RCC 7860 (cell line): ENCODE results near the gene FSTL4.
A peak's percentile ranks its signal among the peaks of the same experiment; 100 is the strongest.

ENCODE experiments used
- DNase-seq: peaks from one replicate; pipeline ENCODE4 v3.0.0-alpha.2; 2015; ENCODE audit warnings: low spot score
- FAIRE-seq: peaks from 2 replicates; lab custom pipeline; 2012; peaks lifted over from hg19 to GRCh38; lab: Jason Lieb, UNC

Gene FSTL4

DNA sequence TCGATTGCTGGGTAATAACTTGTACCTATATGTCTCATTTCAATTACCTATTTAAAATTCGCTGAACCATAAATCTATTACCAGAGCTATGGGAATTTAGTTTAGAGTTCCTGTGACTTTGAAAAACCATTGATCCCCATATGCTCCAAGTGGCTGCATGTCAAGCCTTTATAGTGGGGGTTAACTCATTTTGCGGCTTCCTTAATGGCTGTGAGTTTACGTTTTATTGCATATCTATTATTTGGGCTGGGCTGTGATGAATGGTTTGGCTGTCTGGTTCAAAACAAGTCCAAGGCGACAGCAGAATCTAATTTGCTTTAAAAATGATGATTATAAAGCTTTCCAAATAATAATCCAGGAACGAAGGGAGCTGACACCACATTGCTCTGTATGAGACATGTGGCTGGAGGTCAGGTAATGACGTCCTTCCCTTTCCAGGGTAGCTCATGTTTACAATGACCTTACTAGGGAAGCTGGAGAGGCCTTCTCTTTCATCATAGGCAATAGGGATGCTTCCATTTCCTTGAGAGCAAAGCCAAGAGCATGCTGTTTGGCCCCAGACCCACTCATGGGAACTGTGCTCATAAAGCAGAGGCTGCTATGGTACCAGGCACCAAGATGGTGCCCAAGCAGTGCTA is 302.2 kb downstream of the FSTL4 start:
- DNase-seq, result no peak
- no peak for FAIRE-seq

GRCh38 chr5:133309166-133309795 is 303.1 kb downstream of the FSTL4 start:
- no peak for FAIRE-seq

DNA sequence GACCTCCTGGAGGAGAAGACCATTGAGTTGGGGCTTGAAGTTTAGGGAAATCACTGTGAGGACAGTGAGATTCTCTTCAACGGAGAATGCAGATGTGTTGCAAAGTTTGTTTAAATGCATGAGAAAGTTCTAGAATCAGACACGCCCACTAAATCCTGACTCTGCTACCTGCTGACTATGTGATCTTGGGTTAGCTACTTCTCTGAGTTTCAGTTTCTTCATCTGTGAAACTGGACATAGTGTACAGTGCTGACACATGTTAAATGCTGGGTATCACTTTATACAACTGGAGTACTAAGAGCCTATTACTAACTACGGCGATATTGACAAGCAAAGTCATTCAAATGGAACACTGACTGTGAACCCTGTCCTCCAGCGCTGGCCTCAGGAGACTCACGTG is 305.1 kb downstream of the FSTL4 start:
- no peak for FAIRE-seq
- no peak for DNase-seq

More at GRCh38 chr5:133309166-133309795, 303.1 kb downstream of the FSTL4 start:
- no peak for DNase-seq

DNA sequence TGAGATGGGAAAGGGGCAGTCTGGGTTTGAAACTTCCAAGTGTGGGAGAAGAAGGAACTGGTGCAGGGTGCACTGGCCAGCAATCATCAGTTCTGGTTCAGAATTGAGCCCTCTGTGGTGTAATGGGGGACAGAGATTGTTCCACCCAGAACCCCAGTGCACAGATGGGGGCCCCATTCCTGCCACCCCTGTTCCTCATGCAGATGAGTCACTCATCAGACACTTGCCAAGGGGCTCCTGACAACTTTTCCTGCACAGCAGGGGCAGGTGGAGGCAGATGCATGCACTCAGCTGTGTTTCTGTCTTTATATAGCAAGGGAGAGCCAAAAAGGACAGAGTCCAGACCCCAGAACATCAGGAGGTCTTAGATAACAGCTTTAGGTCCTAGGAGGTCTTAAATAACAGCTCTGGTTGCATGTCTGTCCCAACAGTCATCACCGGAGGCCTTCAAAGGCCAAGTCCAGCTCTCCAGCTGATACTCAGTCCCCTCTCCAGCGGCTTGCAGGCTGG is 307.6 kb downstream of the FSTL4 start:
- no peak for FAIRE-seq

DNA sequence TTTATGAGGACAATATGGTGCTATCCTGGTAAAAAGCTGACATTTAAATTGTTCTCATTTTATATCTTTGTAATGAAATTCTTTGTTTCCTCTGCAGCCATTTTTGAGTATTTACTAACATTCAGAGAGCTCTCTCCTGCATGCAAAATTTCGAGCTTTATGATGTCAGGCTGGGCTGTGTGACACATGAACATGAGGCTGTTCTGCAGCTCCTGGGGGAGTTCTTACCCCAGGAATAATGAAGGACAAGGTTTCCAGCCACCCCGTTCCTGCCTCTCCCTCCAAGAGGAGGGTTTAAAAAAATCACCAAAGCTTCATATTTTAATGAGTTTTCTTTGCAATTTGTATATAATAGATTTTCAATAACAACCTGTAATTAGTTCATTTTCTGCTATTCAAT is 308.2 kb downstream of the FSTL4 start:
- DNase-seq, result no peak
- FAIRE-seq, result no peak

More for the DNA sequence above, 307.6 kb downstream of the FSTL4 start:
- DNase-seq, result no peak

DNA sequence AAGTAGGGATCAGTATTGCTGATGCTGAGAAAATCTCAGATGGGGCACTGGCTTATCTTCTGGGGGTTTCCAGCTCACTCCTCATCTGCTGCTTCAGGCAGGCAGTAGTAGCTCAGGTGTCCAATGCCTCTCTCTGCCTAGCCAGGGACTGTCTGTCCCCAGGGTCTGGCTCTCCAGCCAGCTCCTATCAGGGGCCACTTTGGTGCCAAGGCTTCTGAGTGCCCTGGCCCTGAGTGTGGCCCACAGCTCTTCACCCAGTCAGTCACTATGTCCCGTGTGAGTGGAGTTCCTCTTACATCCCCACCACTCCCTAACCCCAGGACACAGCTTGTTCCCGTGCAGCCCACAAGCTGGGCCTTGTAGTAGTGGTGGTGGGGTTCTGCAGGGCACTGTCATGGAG is 309.0 kb downstream of the FSTL4 start:
- no peak for FAIRE-seq
- DNase-seq, result no peak

DNA sequence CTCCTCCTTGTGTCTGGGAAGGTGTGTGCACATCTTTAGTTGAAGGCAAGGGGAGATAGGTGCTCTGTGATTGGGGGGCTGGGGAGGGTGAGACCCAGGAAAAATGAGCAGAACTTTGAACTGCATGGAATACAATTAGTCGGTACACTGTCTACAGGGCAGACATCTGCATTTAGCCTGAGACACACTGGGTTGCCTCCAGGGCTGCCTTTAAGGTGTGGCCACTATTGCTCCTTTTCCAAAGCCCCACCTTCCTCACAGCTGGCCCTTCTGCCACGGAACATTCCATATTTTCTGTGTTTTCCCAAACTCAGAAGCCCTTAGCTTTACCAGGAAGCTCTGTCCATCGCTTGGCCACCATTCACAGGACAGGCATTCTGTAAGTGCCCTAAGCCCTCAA is 312.6 kb downstream of the FSTL4 start:
- no peak for DNase-seq
- no peak for FAIRE-seq

- DNase-seq (no peak), FAIRE-seq (no peak)
These were observed 313.3 kb downstream of the FSTL4 start for GRCh38 chr5:133299021-133299420.

DNA sequence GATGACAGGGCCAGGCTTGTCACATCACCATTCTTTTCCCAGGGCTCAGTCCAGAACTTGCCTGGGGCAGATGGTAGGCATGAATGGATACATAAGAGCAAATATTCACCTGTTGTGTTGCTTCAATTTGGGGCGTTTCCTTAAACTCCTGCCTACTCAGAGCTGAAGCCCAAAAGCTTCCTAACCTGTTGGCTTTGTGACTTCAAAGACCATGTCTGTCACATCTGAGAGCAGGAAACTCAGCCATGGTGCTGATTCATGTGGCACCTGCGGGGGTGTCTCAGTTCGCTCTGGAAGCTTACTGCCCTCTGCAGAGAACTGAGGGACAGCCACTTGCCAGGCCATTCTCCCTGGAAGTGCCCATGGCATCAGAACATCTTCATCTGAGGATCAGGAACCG is 313.9 kb downstream of the FSTL4 start:
- FAIRE-seq (no peak), DNase-seq (no peak)

DNA sequence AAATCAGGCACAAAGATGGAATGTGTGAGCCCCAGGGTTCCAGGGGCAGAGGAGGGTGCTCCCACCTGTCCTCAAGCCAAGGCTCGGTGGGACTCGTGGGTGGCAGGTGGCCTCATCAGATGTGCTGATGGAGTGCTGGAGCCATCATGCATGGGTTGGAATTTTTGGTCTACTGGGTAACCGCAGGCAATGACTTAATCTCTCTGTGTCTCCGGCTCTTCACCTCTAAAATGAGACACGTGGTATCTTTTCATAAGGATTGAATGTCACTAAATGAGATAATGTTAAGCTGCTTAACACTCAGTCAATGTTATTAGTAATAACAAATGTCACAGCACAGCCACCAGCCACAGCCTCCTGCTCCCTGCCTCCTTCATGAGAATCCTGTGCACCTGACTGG is 315.0 kb downstream of the FSTL4 start:
- DNase-seq (no peak), FAIRE-seq (no peak)

GRCh38 chr5:133296624-133297023 is 315.7 kb downstream of the FSTL4 start:
- FAIRE-seq, result no peak
- DNase-seq, result no peak

DNA sequence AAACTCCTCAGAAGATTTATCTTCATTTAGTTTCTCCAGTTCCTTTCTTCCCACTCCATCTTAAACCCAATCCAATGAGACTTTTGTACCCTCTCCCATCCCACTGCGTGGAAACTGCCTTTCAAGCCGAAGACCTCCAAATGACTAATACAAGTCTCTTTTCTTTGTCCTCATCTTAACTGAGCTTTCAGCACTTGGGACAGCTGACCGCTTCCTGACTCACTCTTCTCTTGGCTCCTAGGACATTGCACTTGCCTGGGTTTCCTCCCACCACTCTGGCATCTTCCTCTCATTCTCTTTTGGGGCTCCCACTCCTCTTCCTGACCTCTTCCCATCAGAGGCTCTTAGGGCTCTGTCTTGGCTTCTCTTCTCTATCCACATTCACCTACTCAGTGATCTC is 316.8 kb downstream of the FSTL4 start:
- no peak for FAIRE-seq
- no peak for DNase-seq

DNA sequence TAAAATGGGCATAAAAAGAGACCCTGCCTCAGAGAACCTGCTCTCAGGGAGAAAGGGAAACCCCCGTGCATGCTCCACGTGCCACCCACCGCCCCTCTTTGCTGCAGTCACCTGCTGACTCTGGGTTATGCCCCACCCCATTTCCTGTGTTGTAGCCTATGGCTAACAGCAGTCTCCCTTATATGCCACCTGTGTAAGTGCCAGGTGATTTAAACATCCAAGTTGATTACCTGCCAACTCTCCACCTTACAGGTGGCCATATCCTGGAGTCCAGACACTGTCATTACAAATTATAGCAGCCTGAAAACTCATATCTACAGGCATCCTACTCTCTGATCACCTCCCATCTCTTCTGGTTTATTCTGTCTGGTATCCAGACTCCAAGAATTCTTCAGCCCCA is 318.0 kb downstream of the FSTL4 start:
- FAIRE-seq, result no peak
- no peak for DNase-seq

DNA sequence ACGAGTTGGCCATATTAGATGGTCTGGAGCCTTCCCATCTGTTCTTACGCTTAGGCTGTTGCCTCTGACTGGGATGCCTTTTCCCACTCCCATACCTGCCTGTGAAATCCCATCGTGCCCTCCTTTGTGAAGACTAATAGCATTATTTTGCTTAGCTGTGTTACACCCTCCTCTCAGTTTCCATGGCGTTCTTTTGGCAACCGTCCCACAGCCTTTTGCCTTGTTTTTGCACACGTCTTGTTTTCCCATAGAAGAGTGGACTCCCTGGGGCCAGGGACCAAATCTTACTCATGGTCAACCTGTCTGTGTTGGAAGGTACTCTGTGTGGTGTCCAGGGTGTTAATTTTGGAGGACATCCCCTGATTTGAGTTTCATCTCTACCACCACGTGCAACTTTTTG is 318.4 kb downstream of the FSTL4 start:
- DNase-seq (no peak), FAIRE-seq (no peak)

GRCh38 chr5:133292300-133292699 is 320.0 kb downstream of the FSTL4 start:
- peak; percentile 82 for FAIRE-seq
- DNase-seq, result peak; percentile 68

DNA sequence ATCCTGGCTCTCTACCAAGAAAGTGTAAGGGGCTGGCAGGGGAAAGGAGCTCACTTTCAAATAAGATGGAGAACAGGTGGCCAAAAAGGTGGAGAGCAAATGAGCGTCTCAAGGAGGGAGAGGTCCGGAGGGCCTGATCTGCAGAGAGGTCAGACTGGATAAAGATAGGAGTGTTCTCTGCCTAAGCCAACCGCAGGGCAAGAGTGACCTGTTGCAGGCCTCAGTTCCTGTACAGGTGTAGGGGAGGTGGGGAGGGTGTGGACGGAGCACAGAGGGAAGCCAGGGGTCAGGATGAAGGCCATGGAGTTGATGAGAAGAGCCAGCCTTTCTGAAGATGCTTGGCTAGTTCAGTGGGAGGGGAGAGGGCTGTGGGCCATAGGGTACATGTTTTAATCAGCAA is 320.8 kb downstream of the FSTL4 start:
- DNase-seq, result no peak
- FAIRE-seq, result no peak

GRCh38 chr5:133290669-133291240 is 321.6 kb downstream of the FSTL4 start:
- no peak for FAIRE-seq
- no peak for DNase-seq

GRCh38 chr5:133289686-133290367 is 322.5 kb downstream of the FSTL4 start:
- FAIRE-seq (no peak), DNase-seq (no peak)

- FAIRE-seq, result no peak
- peak; percentile 8 for DNase-seq
These were observed 324.8 kb downstream of the FSTL4 start for GRCh38 chr5:133287500-133287899.

- FAIRE-seq, result no peak
- DNase-seq, result no peak
These were observed 325.9 kb downstream of the FSTL4 start for GRCh38 chr5:133286483-133286882.

DNA sequence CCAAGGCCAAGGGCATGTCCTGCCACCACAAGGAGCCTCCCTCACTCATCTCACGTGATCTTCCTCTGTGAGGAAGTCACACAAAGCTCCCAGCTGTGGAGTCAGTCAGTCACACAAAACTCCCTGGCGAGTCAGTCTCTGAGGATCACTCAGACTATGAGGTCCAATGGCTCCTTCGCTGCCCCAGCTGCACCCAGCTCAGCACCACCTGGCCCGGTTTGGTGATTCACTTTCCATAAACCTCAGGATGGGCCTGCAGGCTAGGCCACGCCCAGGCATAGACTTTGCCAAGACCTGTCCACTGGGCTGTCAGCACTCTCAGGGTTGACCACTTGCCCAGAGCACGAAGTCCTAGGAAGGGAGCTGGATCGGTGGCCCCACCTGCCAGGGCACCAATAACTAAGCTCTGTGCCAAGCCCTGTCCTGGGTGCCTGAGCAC is 326.7 kb downstream of the FSTL4 start:
- FAIRE-seq, result peak; percentile 5
- DNase-seq, result peak; percentile 41

- no peak for FAIRE-seq
These were observed 328.0 kb downstream of the FSTL4 start for GRCh38 chr5:133284306-133284705.

More at GRCh38 chr5:133284306-133284705, 328.0 kb downstream of the FSTL4 start:
- DNase-seq, result no peak
